GM18858 (cell line): ENCODE data around the gene CD46.

Experiments
- ATAC-seq: cut with Tn5 transposase; IDR thresholded peaks from one replicate; pipeline ENCODE4 v1.9.1; 2021; ENCODE audit not compliant: unreplicated experiment

CD46 gene

GRCh38 chr1:207812778-207813511 is 61.1 kb downstream of the CD46 start:
- ATAC-seq, result no peak

GRCh38 chr1:207813512-207813881 is 61.6 kb downstream of the CD46 start:
- no peak for ATAC-seq

GRCh38 chr1:207813946-207814345 is 62.1 kb downstream of the CD46 start:
- no peak for ATAC-seq

GRCh38 chr1:207814469-207814868 is 62.6 kb downstream of the CD46 start:
- ATAC-seq, result no peak

- no peak for ATAC-seq
These were observed 63.6 kb downstream of the CD46 start for GRCh38 chr1:207815466-207815865.

GRCh38 chr1:207815913-207816291 is 64.0 kb downstream of the CD46 start:
- no peak for ATAC-seq

GRCh38 chr1:207817166-207817565 is 65.3 kb downstream of the CD46 start:
- ATAC-seq, result no peak

GRCh38 chr1:207817778-207818751 is 66.2 kb downstream of the CD46 start:
- no peak for ATAC-seq

- ATAC-seq, result no peak
These were observed 67.2 kb downstream of the CD46 start for GRCh38 chr1:207818971-207819451.

- ATAC-seq, result no peak
These were observed 69.0 kb downstream of the CD46 start for GRCh38 chr1:207820568-207821463.

GRCh38 chr1:207821464-207822045 is 69.7 kb downstream of the CD46 start:
- no peak for ATAC-seq

GRCh38 chr1:207822124-207822601 is 70.3 kb downstream of the CD46 start:
- no peak for ATAC-seq

- ATAC-seq, result peak; percentile 62
These were observed 71.0 kb downstream of the CD46 start for GRCh38 chr1:207822602-207823451.

GRCh38 chr1:207823531-207823879 is 71.7 kb downstream of the CD46 start:
- ATAC-seq, result no peak

GRCh38 chr1:207823880-207824566 is 72.2 kb downstream of the CD46 start:
- ATAC-seq, result peak; percentile 17

GRCh38 chr1:207824691-207825408 is 73.0 kb downstream of the CD46 start:
- ATAC-seq, result no peak

- no peak for ATAC-seq
These were observed 73.5 kb downstream of the CD46 start for GRCh38 chr1:207825409-207825695.

GRCh38 chr1:207825719-207826556 is 74.1 kb downstream of the CD46 start:
- ATAC-seq, result peak; percentile 63
